ENCODE data around the gene SUCO. TPM values are rescaled to one million over a fixed set of nuclear protein-coding genes. Genes with fewer than 3 reads are reported as not detected.

The SUCO gene, protein sequence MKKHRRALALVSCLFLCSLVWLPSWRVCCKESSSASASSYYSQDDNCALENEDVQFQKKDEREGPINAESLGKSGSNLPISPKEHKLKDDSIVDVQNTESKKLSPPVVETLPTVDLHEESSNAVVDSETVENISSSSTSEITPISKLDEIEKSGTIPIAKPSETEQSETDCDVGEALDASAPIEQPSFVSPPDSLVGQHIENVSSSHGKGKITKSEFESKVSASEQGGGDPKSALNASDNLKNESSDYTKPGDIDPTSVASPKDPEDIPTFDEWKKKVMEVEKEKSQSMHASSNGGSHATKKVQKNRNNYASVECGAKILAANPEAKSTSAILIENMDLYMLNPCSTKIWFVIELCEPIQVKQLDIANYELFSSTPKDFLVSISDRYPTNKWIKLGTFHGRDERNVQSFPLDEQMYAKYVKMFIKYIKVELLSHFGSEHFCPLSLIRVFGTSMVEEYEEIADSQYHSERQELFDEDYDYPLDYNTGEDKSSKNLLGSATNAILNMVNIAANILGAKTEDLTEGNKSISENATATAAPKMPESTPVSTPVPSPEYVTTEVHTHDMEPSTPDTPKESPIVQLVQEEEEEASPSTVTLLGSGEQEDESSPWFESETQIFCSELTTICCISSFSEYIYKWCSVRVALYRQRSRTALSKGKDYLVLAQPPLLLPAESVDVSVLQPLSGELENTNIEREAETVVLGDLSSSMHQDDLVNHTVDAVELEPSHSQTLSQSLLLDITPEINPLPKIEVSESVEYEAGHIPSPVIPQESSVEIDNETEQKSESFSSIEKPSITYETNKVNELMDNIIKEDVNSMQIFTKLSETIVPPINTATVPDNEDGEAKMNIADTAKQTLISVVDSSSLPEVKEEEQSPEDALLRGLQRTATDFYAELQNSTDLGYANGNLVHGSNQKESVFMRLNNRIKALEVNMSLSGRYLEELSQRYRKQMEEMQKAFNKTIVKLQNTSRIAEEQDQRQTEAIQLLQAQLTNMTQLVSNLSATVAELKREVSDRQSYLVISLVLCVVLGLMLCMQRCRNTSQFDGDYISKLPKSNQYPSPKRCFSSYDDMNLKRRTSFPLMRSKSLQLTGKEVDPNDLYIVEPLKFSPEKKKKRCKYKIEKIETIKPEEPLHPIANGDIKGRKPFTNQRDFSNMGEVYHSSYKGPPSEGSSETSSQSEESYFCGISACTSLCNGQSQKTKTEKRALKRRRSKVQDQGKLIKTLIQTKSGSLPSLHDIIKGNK (N-terminal part only)
- total RNA-seq (2021) (32.9 to 37.4 TPM (median 33.7 TPM) in 3 replicates), Bru-seq, nascent RNA (percentile 91 among the genes with signal in this experiment)
- long read RNA-seq, experiment 1, partial matches to known transcripts = 38 of 69 reads
- long read RNA-seq, experiment 1, other reads (novel, unspliced or antisense) = 29 of 69 reads
- long read RNA-seq, experiment 2, partial matches to known transcripts = 10 of 42 reads
- long read RNA-seq, experiment 2, other reads (novel, unspliced or antisense) = 30 of 42 reads
- long read RNA-seq, experiment 3, partial matches to known transcripts = 6 of 6 reads
- long read RNA-seq, experiment 3, other reads (novel, unspliced or antisense) = 0 of 6 reads

GRCh38 chr1:172532700-172533512 lies at the start of gene SUCO:
Gene SUCO, plus strand, starts transcription at chr1:172533150. Its CDS starts 286 bp downstream, at chr1:172533436.
- Mint-ChIP-seq H3K4me3 (peak within 1 kb of the TSS; percentile 100), H3K27me3 (ENCODE audit: low read depth) (peaks cover 24% of the 10 kb centered on the region), H3K36me3 (peaks cover 4% of the 10 kb centered on the region; the same call in 1 of the 2 replicates), H3K9me3 (no peaks in the 10 kb centered on the region), H3K4me1 (peaks cover 43% of the 10 kb centered on the region), H3K27ac (peak within 1 kb of the TSS; percentile 100)
- peak; percentile 93 for ATAC-seq
- ChIA-PET POLR2A (interaction anchor here (0.6 to 1.5 kb wide), 14 partner anchors 10 to 1633 kb away, joined by 3 to 8 read pairs (median 4); no protein-coding TSS in a partner anchor), CTCF (interaction anchor here (0.7 to 1.5 kb wide), 7 partner anchors 53 to 194 kb away, joined by 3 to 11 read pairs (median 4); no protein-coding TSS in a partner anchor)
- DNase-seq (ENCODE audit: low spot score) = peak; percentile 100
- TF ChIP-seq NFYB (CRISPR knock-in tag; conservative IDR thresholded peaks at IDR 0.05; ENCODE audit: low read depth) (peak; percentile 39; the same call in 1 of the 2 replicates), JUN (CRISPR knock-in tag; IDR thresholded peaks at IDR 0.05) (no peak), PRRX2 (CRISPR knock-in tag; IDR thresholded peaks at IDR 0.05) (no peak), TCF7 (CRISPR knock-in tag; IDR thresholded peaks at IDR 0.05; ENCODE audit: low read depth) (no peak), USF1 (CRISPR knock-in tag; IDR thresholded peaks at IDR 0.05) (no peak), ZNF317 (CRISPR knock-in tag; IDR thresholded peaks at IDR 0.05; ENCODE audit: borderline replicate concordance, low read depth) (0 out of 2 replicates have a peak, but pooled peaks have one; percentile 15), MAX (CRISPR knock-in tag; IDR thresholded peaks at IDR 0.05) (peak; percentile 72; the same call in 1 of the 2 replicates), TP53 (CRISPR knock-in tag; IDR thresholded peaks at IDR 0.05) (no peak), SMAD3 (CRISPR knock-in tag; IDR thresholded peaks at IDR 0.05; ENCODE audit: borderline replicate concordance) (peak; percentile 50; the same call in 1 of the 2 replicates), TEAD4 (CRISPR knock-in tag; IDR thresholded peaks at IDR 0.05) (no peak), ZNF138 (CRISPR knock-in tag; conservative IDR thresholded peaks at IDR 0.05) (no peak), ZNF671 (CRISPR knock-in tag; IDR thresholded peaks at IDR 0.05) (no peak), CREM (CRISPR knock-in tag; IDR thresholded peaks at IDR 0.05) (peak; percentile 54; the same call in 1 of the 2 replicates), ATF3 (CRISPR knock-in tag; conservative IDR thresholded peaks at IDR 0.05) (no peak), ZNF232 (CRISPR knock-in tag; IDR thresholded peaks at IDR 0.05) (no peak; the same call in 1 of the 2 replicates), KAT7 (CRISPR knock-in tag; IDR thresholded peaks at IDR 0.05; ENCODE audit: borderline replicate concordance) (no peak), JAZF1 (CRISPR knock-in tag; IDR thresholded peaks at IDR 0.05) (no peak)
- TF ChIP-seq, protein P1, sequence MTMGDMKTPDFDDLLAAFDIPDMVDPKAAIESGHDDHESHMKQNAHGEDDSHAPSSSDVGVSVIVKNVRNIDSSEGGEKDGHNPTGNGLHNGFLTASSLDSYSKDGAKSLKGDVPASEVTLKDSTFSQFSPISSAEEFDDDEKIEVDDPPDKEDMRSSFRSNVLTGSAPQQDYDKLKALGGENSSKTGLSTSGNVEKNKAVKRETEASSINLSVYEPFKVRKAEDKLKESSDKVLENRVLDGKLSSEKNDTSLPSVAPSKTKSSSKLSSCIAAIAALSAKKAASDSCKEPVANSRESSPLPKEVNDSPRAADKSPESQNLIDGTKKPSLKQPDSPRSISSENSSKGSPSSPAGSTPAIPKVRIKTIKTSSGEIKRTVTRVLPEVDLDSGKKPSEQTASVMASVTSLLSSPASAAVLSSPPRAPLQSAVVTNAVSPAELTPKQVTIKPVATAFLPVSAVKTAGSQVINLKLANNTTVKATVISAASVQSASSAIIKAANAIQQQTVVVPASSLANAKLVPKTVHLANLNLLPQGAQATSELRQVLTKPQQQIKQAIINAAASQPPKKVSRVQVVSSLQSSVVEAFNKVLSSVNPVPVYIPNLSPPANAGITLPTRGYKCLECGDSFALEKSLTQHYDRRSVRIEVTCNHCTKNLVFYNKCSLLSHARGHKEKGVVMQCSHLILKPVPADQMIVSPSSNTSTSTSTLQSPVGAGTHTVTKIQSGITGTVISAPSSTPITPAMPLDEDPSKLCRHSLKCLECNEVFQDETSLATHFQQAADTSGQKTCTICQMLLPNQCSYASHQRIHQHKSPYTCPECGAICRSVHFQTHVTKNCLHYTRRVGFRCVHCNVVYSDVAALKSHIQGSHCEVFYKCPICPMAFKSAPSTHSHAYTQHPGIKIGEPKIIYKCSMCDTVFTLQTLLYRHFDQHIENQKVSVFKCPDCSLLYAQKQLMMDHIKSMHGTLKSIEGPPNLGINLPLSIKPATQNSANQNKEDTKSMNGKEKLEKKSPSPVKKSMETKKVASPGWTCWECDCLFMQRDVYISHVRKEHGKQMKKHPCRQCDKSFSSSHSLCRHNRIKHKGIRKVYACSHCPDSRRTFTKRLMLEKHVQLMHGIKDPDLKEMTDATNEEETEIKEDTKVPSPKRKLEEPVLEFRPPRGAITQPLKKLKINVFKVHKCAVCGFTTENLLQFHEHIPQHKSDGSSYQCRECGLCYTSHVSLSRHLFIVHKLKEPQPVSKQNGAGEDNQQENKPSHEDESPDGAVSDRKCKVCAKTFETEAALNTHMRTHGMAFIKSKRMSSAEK (CRISPR knock-in tag; IDR thresholded peaks at IDR 0.05; ENCODE audit: borderline replicate concordance) = 0 out of 2 replicates have a peak, but pooled peaks have one; percentile 36
- TF ChIP-seq, protein P2, sequence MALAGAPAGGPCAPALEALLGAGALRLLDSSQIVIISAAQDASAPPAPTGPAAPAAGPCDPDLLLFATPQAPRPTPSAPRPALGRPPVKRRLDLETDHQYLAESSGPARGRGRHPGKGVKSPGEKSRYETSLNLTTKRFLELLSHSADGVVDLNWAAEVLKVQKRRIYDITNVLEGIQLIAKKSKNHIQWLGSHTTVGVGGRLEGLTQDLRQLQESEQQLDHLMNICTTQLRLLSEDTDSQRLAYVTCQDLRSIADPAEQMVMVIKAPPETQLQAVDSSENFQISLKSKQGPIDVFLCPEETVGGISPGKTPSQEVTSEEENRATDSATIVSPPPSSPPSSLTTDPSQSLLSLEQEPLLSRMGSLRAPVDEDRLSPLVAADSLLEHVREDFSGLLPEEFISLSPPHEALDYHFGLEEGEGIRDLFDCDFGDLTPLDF (CRISPR knock-in tag; IDR thresholded peaks at IDR 0.05) = no peak
- TF ChIP-seq, protein P3, sequence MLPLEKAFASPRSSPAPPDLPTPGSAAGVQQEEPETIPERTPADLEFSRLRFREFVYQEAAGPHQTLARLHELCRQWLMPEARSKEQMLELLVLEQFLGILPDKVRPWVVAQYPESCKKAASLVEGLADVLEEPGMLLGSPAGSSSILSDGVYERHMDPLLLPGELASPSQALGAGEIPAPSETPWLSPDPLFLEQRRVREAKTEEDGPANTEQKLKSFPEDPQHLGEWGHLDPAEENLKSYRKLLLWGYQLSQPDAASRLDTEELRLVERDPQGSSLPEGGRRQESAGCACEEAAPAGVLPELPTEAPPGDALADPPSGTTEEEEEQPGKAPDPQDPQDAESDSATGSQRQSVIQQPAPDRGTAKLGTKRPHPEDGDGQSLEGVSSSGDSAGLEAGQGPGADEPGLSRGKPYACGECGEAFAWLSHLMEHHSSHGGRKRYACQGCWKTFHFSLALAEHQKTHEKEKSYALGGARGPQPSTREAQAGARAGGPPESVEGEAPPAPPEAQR (CRISPR knock-in tag; IDR thresholded peaks at IDR 0.05) = no peak
- TF ChIP-seq, protein P4, sequence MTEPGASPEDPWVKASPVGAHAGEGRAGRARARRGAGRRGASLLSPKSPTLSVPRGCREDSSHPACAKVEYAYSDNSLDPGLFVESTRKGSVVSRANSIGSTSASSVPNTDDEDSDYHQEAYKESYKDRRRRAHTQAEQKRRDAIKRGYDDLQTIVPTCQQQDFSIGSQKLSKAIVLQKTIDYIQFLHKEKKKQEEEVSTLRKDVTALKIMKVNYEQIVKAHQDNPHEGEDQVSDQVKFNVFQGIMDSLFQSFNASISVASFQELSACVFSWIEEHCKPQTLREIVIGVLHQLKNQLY (CRISPR knock-in tag; IDR thresholded peaks at IDR 0.05) = 0 out of 2 replicates have a peak, but pooled peaks have one; percentile 59

Data from WTC11 (cell line).